GM19397 (cell line): ENCODE data around the gene THAP12.

Experiments
- ATAC-seq: cut with Tn5 transposase; IDR thresholded peaks from one replicate; pipeline ENCODE4 v1.9.1; 2021; ENCODE audit warnings: mild to moderate bottlenecking, moderate library complexity; ENCODE audit not compliant: unreplicated experiment

THAP12 gene

GRCh38 chr11:76380159-76380976 is 564 bp downstream of the THAP12 start:
- peak; percentile 23 for ATAC-seq

- no peak for ATAC-seq
Measured at GRCh38 chr11:76379807-76380158, 1.1 kb downstream of the THAP12 start.

- no peak for ATAC-seq
Measured at GRCh38 chr11:76376746-76377558, 4.0 kb downstream of the THAP12 start.

GRCh38 chr11:76371170-76371569 is 9.8 kb downstream of the THAP12 start:
- no peak for ATAC-seq

GRCh38 chr11:76369406-76369805 is 11.5 kb downstream of the THAP12 start:
- ATAC-seq: no peak

GRCh38 chr11:76368490-76368889 is 12.4 kb downstream of the THAP12 start:
- no peak for ATAC-seq

GRCh38 chr11:76365038-76365679 is 15.8 kb downstream of the THAP12 start:
- ATAC-seq: no peak

- ATAC-seq: no peak
Measured at GRCh38 chr11:76362716-76363115, 18.2 kb downstream of the THAP12 start.

GRCh38 chr11:76361776-76362175 is 19.2 kb downstream of the THAP12 start:
- no peak for ATAC-seq

- no peak for ATAC-seq
Measured at GRCh38 chr11:76361374-76361773, 19.6 kb downstream of the THAP12 start.

- no peak for ATAC-seq
Measured at GRCh38 chr11:76355172-76355571, 25.8 kb downstream of the THAP12 start.

- no peak for ATAC-seq
Measured at GRCh38 chr11:76348348-76348747, 32.6 kb downstream of the THAP12 start.

- no peak for ATAC-seq
Measured at GRCh38 chr11:76347466-76347865, 33.5 kb downstream of the THAP12 start.

GRCh38 chr11:76339221-76339620 is 41.7 kb downstream of the THAP12 start:
- ATAC-seq: no peak

GRCh38 chr11:76337923-76338322 is 43.0 kb downstream of the THAP12 start:
- ATAC-seq: no peak

- ATAC-seq: no peak
Measured at GRCh38 chr11:76337469-76337868, 43.5 kb downstream of the THAP12 start.

- no peak for ATAC-seq
Measured at GRCh38 chr11:76336597-76336996, 44.3 kb downstream of the THAP12 start.

GRCh38 chr11:76335842-76336241 is 45.1 kb downstream of the THAP12 start:
- no peak for ATAC-seq

GRCh38 chr11:76334826-76335389 is 46.0 kb downstream of the THAP12 start:
- no peak for ATAC-seq

- no peak for ATAC-seq
Measured at GRCh38 chr11:76330651-76331050, 50.3 kb downstream of the THAP12 start.

GRCh38 chr11:76329983-76330382 is 50.9 kb downstream of the THAP12 start:
- no peak for ATAC-seq
